ENCODE results near the gene UPF1.
"Not testable (repeated sequence)": the region's sequence is repeated elsewhere in the genome, so short reads cannot be mapped to it uniquely, and the experiment has no call there.

The UPF1 gene

GRCh38 chr19:18798384-18799352 lies 33.1 kb upstream of the UPF1 start:
- in situ Hi-C loops (cut with MboI; ENCODE audit: low sequenced_read_pairs): no loop called here

- in situ Hi-C loops (cut with MboI; ENCODE audit: low sequenced_read_pairs): no loop called here
Measured at GRCh38 chr19:18799389-18799970, 32.3 kb upstream of the UPF1 start.

GRCh38 chr19:18800079-18800478 lies 31.7 kb upstream of the UPF1 start:
- in situ Hi-C loops (cut with MboI; ENCODE audit: low sequenced_read_pairs): no loop called here

- in situ Hi-C loops (cut with MboI; ENCODE audit: low sequenced_read_pairs): no loop called here
Measured at GRCh38 chr19:18800636-18801035, 31.1 kb upstream of the UPF1 start.

- in situ Hi-C loops (cut with MboI; ENCODE audit: low sequenced_read_pairs): no loop called here
Measured at GRCh38 chr19:18802354-18802753, 29.4 kb upstream of the UPF1 start.

- in situ Hi-C loops (cut with MboI; ENCODE audit: low sequenced_read_pairs): no loop called here
Measured at GRCh38 chr19:18803550-18804138, 28.1 kb upstream of the UPF1 start.

GRCh38 chr19:18804139-18804601 lies 27.6 kb upstream of the UPF1 start:
- in situ Hi-C loops (cut with MboI; ENCODE audit: low sequenced_read_pairs): no loop called here

GRCh38 chr19:18804643-18805042 lies 27.1 kb upstream of the UPF1 start:
- in situ Hi-C loops (cut with MboI; ENCODE audit: low sequenced_read_pairs): no loop called here

GRCh38 chr19:18807861-18808331 lies 23.9 kb upstream of the UPF1 start:
- in situ Hi-C loops (cut with MboI; ENCODE audit: low sequenced_read_pairs): no loop called here

GRCh38 chr19:18809149-18809868 lies 22.4 kb upstream of the UPF1 start:
- in situ Hi-C loops (cut with MboI; ENCODE audit: low sequenced_read_pairs): no loop called here

GRCh38 chr19:18811638-18812037 lies 20.1 kb upstream of the UPF1 start:
- in situ Hi-C loops (cut with MboI; ENCODE audit: low sequenced_read_pairs): not testable (repeated sequence)

GRCh38 chr19:18814063-18814462 lies 17.7 kb upstream of the UPF1 start:
- in situ Hi-C loops (cut with MboI; ENCODE audit: low sequenced_read_pairs): no loop called here

- in situ Hi-C loops (cut with MboI; ENCODE audit: low sequenced_read_pairs): no loop called here
Measured at GRCh38 chr19:18815673-18816072, 16.1 kb upstream of the UPF1 start.

- in situ Hi-C loops (cut with MboI; ENCODE audit: low sequenced_read_pairs): not testable (repeated sequence)
Measured at GRCh38 chr19:18816645-18817044, 15.1 kb upstream of the UPF1 start.

GRCh38 chr19:18817574-18817973 lies 14.2 kb upstream of the UPF1 start:
- in situ Hi-C loops (cut with MboI; ENCODE audit: low sequenced_read_pairs): no loop called here

- in situ Hi-C loops (cut with MboI; ENCODE audit: low sequenced_read_pairs): no loop called here
Measured at GRCh38 chr19:18828786-18829185, 3.0 kb upstream of the UPF1 start.

GRCh38 chr19:18830488-18830887 lies 1.3 kb upstream of the UPF1 start:
- in situ Hi-C loops (cut with MboI; ENCODE audit: low sequenced_read_pairs): no loop called here

- in situ Hi-C loops (cut with MboI; ENCODE audit: low sequenced_read_pairs): no loop called here
Measured at GRCh38 chr19:18832306-18833140, 764 bp downstream of the UPF1 start.

- in situ Hi-C loops (cut with MboI; ENCODE audit: low sequenced_read_pairs): no loop called here
Measured at GRCh38 chr19:18833141-18833476, 1.4 kb downstream of the UPF1 start.

Measured in HL-60/S4 (cell line).